HFFc6 (cell line): ENCODE measurements around the gene MAP4K4. TPM values are rescaled to one million over a fixed set of nuclear protein-coding genes. Genes with fewer than 3 reads are reported as not detected.
A peak's percentile ranks its signal among the peaks of the same experiment; 100 is the strongest.

Source experiments
- DNase-seq: peaks from one replicate; pipeline ENCODE4 v3.0.0-alpha.2; 2018
- H3K27ac Mint-ChIP-seq: 2 replicates; pipeline ENCODE4 v1.8.0; 2020; ENCODE audit warnings: mild to moderate bottlenecking, mixed read lengths
- H3K27me3 Mint-ChIP-seq: 2 replicates; pipeline ENCODE4 v1.8.0; 2021; ENCODE audit warnings: mild to moderate bottlenecking, moderate library complexity, mixed read lengths; ENCODE audit not compliant: insufficient read depth
- H3K36me3 Mint-ChIP-seq: 2 replicates; pipeline ENCODE4 v1.8.0; 2021; ENCODE audit warnings: low read depth, mixed read lengths
- H3K4me1 Mint-ChIP-seq: 2 replicates; pipeline ENCODE4 v1.8.0; 2020; ENCODE audit warnings: low read depth, mixed read lengths
- H3K4me3 Mint-ChIP-seq: 2 replicates; pipeline ENCODE4 v1.8.0; 2020; ENCODE audit warnings: mild to moderate bottlenecking, moderate library complexity, mixed read lengths
- H3K9me3 Mint-ChIP-seq: 2 replicates; pipeline ENCODE4 v1.8.0; 2020; ENCODE audit warnings: mild to moderate bottlenecking, mixed read lengths
- long read RNA-seq: library from polyadenylated mRNA; unstranded; transcript quantifications from one replicate; pipeline ENCODE4 v2.0.0, GENCODE V29; 2019
- total RNA-seq, 6 experiments: library from RNA; stranded (reverse); fragmentation: NEBNext Ultra II Directional; extraction: Animal tissue kit (Norgen Biotek cat#: 25700); gene quantifications; 2 replicates in 1 of 6; 3 replicates in 5 of 6; pipeline ENCODE4 v1.2.3, GENCODE V29; 2021
- TF ChIP-seq, protein P1 (sequence below): fragments of 200-600 bp; sonication (generic); IDR thresholded peaks from 2 replicates; pipeline ENCODE4 v1.5.0; 2021; ENCODE audit warnings: antibody characterized with exemption, mild to moderate bottlenecking

Gene MAP4K4
- 100 to 1,000 TPM; 103 to 124 (median 121) TPM for total RNA-seq
- long read RNA-seq, partial matches to known transcripts: 14 of 34 reads
- long read RNA-seq, other reads (novel, unspliced or antisense): 20 of 34 reads

DNA sequence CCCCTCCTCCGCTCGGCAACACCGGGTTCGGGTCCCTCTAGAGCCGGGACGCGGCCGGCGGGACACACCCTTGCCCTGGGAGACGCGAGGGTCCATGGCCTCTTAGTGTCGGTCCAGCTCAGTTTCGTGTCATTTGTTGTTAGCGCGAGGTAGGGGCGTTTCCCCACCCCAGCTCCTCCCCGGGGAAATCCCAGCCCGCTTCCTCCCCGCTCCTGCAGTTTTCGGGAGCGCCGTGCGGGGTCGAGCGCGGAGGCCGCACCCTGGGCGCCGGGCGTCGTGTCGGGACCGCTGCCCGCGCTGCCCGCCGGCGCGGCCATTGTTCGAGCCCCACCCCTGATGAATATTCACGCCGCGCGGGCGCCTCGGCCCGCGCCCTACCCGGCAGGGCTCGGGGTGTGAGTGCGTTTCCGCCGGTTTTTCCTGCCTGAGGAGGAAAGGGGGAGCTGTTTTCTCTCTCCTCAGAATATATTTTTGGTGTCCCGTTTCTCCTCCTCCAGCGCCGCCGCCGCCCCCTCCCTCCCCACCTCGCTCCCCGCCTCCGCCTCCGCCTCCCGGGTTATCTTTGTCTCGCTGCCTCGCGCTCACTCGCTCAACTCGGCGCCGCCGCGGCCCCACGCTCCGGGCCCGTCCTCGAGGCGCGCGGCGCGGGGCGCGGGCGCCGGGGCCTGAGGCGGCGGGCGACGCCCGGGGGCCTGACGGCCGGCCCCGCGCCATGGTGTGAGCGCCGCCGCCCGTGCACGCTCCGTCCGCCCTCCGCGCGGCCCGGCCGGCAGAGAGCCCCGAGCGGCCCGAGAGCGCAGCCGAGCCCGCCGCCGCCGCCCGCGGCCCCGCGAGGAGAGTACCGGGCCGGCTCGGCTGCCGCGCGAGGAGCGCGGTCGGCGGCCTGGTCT is at the start of gene MAP4K4:
Gene MAP4K4, plus strand, starts transcription at position 584 of the 890 bp plus-strand sequence. CDS start 374 bp downstream, outside the sequence.
- Mint-ChIP-seq H3K27ac (peak within 1 kb of the TSS; percentile 92), H3K4me1 (peaks cover 11% of the 10 kb centered on the region), H3K27me3 (peaks cover 3% of the 10 kb centered on the region), H3K9me3 (no peaks in the 10 kb centered on the region), H3K36me3 (peaks cover 12% of the 10 kb centered on the region), H3K4me3 (peak within 1 kb of the TSS; percentile 95)
- TF ChIP-seq, protein P1, sequence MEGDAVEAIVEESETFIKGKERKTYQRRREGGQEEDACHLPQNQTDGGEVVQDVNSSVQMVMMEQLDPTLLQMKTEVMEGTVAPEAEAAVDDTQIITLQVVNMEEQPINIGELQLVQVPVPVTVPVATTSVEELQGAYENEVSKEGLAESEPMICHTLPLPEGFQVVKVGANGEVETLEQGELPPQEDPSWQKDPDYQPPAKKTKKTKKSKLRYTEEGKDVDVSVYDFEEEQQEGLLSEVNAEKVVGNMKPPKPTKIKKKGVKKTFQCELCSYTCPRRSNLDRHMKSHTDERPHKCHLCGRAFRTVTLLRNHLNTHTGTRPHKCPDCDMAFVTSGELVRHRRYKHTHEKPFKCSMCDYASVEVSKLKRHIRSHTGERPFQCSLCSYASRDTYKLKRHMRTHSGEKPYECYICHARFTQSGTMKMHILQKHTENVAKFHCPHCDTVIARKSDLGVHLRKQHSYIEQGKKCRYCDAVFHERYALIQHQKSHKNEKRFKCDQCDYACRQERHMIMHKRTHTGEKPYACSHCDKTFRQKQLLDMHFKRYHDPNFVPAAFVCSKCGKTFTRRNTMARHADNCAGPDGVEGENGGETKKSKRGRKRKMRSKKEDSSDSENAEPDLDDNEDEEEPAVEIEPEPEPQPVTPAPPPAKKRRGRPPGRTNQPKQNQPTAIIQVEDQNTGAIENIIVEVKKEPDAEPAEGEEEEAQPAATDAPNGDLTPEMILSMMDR: peak; percentile 69
- DNase-seq: peak; percentile 85

DNA sequence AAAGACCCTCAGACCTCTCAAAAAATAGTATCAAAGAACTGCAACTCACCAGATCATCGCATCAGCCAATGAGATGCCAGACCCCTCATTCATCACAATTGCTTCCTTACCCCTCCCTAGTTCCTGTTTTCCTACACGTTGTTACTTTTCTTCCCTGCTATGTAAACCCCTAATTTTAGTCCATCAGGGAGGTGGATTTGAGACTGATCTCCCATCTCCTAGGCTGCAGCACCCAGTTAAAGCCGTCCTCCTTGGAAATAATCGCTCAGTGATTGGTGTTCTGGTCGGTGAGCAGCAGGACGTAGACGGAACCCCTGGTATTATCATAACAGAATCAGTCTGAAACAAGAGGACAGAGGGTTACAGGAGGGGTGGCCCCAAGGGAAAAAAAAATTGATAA is 44.0 kb upstream of the MAP4K4 start:
- H3K36me3 Mint-ChIP-seq: no peaks in the 10 kb centered on the region
- TF ChIP-seq, protein P1: no peak
- H3K9me3 Mint-ChIP-seq: no peaks in the 10 kb centered on the region
- no peak overlapping the region for H3K4me3 Mint-ChIP-seq
- H3K27ac Mint-ChIP-seq: no peak overlapping the region
- DNase-seq: no peak
- H3K4me1 Mint-ChIP-seq: peaks cover 9% of the 10 kb centered on the region
- no peaks in the 10 kb centered on the region; the same call in 1 of the 2 replicates for H3K27me3 Mint-ChIP-seq

DNA sequence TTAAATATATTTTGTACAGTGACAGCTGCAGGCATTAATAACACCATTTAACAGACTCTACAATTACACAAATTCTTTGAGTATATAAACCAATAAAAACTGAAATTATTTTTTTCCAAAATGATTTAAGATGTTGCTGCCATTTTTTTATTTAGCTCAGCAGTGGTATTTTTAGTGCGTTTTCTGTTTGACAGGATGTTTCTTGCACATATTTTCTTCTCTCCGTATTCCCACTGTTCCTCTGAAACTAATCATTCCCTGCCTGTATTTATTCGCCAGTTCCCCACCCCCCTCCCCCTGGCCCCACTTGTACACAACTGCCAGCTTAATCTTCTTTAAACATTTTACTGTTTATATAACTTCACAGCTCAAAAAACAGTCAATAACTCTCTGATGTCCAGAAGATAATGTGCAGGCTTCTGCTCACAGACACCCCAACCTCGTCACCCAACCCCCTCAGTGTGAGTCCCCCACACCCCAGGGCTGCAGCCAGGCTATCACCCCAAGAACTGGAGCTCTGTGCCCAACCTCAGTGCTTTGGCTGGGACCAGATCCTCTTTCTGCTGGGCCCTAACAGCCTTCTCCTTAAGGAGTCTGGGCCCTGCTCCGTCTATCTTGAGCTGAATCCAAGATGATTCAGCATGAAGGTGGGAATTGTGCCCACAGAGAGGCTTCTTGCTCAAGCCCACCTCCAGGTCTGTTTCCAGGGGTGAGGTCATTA is 41.6 kb upstream of the MAP4K4 start:
- Mint-ChIP-seq H3K36me3 (no peaks in the 10 kb centered on the region), H3K9me3 (no peaks in the 10 kb centered on the region), H3K27me3 (no peaks in the 10 kb centered on the region; the same call in 1 of the 2 replicates), H3K4me1 (peaks cover 9% of the 10 kb centered on the region), H3K27ac (no peak overlapping the region), H3K4me3 (no peak overlapping the region)
- TF ChIP-seq, protein P1: no peak
- no peak for DNase-seq

DNA sequence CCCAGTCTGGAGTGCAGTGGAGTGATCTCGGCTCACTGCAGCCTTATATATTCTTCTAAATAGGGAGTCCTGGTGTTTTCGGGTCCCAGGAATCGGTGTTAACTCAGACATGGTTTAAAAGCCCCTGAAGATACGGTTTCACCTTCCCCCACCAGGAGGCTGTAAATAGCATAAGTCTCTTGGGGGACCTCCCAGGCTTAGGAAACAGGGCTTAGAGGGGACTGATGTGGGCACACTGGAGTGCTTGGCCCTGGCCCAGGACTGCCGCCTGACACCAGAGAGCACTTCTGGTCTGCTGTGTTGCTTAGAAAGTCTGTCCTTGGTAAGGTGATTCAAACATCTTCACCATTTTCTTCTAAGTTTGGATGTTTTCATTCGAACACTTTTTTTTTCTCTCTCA is 39.7 kb upstream of the MAP4K4 start:
- TF ChIP-seq, protein P1: 0 out of 2 replicates have a peak, but pooled peaks have one; percentile 14
- H3K27me3 Mint-ChIP-seq: peaks cover 2% of the 10 kb centered on the region; the same call in 1 of the 2 replicates
- no peak for DNase-seq
- no peak overlapping the region for H3K27ac Mint-ChIP-seq
- no peaks in the 10 kb centered on the region for H3K9me3 Mint-ChIP-seq
- H3K4me3 Mint-ChIP-seq: no peak overlapping the region
- H3K36me3 Mint-ChIP-seq: no peaks in the 10 kb centered on the region
- H3K4me1 Mint-ChIP-seq: peaks cover 9% of the 10 kb centered on the region

DNA sequence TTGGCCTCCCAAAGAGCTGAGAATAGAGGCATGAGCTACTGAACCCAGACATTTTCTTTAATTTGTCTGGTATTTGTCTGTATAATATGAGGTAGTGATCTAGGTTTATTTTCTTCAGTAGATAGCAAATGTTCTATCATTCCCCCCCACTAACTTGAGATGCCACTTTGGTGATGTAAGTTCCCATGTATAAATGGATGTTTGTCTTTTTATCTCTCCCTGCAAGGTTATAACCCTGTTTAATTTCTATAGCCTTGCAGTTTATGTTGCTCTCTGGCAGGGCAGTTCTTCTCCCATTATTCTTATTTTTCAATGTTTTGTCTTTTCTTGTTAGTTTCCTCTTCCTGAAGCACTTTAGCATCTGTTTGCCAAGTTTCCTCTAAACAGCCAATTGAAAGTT is 39.1 kb upstream of the MAP4K4 start:
- TF ChIP-seq, protein P1: no peak
- DNase-seq: no peak
- no peak overlapping the region for H3K27ac Mint-ChIP-seq
- H3K27me3 Mint-ChIP-seq: peaks cover 2% of the 10 kb centered on the region; the same call in 1 of the 2 replicates
- H3K4me3 Mint-ChIP-seq: no peak overlapping the region
- peaks cover 9% of the 10 kb centered on the region for H3K4me1 Mint-ChIP-seq
- no peaks in the 10 kb centered on the region for H3K9me3 Mint-ChIP-seq
- H3K36me3 Mint-ChIP-seq: no peaks in the 10 kb centered on the region
